HG02763 (cell line): ENCODE measurements around the gene ADIG.

Experiments used
- ATAC-seq: cut with Tn5 transposase; IDR thresholded peaks from one replicate; pipeline ENCODE4 v1.9.1; 2021; ENCODE audit warnings: mild to moderate bottlenecking, moderate library complexity; ENCODE audit not compliant: unreplicated experiment

ADIG gene

GRCh38 chr20:38630727-38631126 lies 49.7 kb downstream of the ADIG start:
- no peak for ATAC-seq

- ATAC-seq: no peak
These were observed 50.4 kb downstream of the ADIG start for GRCh38 chr20:38631155-38632022.

GRCh38 chr20:38633577-38634093 lies 52.6 kb downstream of the ADIG start:
- no peak for ATAC-seq

GRCh38 chr20:38635721-38636288 lies 54.8 kb downstream of the ADIG start:
- ATAC-seq: no peak
